ENCODE measurements around the gene ARL8A. TPM values are rescaled to one million over a fixed set of nuclear protein-coding genes. Genes with fewer than 3 reads are reported as not detected.
A peak's percentile ranks its signal among the peaks of the same experiment; 100 is the strongest.

The ARL8A gene
- total and polyA plus RNA-seq, 10 of the 15 experiments (the other 5 are each of a cell fraction or from before 2014, with no cell fraction given), result 0.34 to 49.2 (median 15.4) TPM

DNA sequence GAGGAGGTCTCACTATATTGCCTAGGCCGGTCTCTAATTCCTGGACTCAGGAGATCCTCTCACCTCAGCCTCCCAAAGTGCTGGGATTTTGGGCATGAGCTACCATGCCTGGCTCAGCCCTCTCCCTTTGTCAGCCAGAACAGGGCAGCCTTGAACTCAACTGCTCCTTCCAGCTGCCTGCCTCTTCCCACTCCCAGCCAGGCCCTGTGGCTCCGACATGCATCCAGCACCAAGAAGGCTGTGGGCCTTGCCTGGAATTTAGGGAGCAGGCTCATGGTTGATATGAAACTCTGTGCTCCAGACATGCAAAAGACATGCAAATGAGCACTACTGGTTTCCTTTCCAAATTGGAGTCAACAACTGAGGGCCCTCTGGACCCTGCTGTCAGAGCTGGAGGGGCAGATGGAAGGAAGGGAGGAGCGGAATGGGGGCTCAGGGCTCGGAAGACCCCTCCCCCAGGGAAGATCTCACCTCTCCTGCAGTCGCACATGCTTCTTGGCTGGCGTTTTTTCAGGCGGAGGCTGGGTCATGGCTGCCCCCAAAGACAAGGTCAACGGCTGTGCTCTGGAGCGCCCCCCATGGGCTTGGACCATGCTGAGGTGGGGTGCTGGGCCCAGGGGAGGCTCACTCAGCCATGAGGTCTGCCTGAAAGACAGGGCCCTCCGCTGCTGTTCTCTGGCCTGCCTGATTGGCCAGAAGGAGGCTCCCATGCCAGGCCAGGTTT is 14.4 kb upstream of the ARL8A start (continued):
- TF ChIP-seq FOS (IDR thresholded peaks at IDR 0.05; ENCODE audit: borderline replicate concordance, extremely low read depth, insufficient read length), result no peak
- TF ChIP-seq PML (IDR thresholded peaks at IDR 0.05; ENCODE audit: low read length), result no peak
- TF ChIP-seq PAX5 (IDR thresholded peaks at IDR 0.05; ENCODE audit: borderline replicate concordance, low read depth, low read length), result 0 out of 2 replicates have a peak, but pooled peaks have one; percentile 43
- no peak for TF ChIP-seq IRF4 (IDR thresholded peaks at IDR 0.05; ENCODE audit: low read depth, low read length)
- TF ChIP-seq POLR2AphosphoS5 (IDR thresholded peaks at IDR 0.05; ENCODE audit: low read length), result no peak
- TF ChIP-seq, protein P1, sequence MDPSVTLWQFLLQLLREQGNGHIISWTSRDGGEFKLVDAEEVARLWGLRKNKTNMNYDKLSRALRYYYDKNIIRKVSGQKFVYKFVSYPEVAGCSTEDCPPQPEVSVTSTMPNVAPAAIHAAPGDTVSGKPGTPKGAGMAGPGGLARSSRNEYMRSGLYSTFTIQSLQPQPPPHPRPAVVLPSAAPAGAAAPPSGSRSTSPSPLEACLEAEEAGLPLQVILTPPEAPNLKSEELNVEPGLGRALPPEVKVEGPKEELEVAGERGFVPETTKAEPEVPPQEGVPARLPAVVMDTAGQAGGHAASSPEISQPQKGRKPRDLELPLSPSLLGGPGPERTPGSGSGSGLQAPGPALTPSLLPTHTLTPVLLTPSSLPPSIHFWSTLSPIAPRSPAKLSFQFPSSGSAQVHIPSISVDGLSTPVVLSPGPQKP (IDR thresholded peaks at IDR 0.05; ENCODE audit: low read depth, low read length), result no peak
- no peak for TF ChIP-seq ZBED1 (IDR thresholded peaks at IDR 0.05; ENCODE audit: borderline replicate concordance)
- TF ChIP-seq, protein P2, sequence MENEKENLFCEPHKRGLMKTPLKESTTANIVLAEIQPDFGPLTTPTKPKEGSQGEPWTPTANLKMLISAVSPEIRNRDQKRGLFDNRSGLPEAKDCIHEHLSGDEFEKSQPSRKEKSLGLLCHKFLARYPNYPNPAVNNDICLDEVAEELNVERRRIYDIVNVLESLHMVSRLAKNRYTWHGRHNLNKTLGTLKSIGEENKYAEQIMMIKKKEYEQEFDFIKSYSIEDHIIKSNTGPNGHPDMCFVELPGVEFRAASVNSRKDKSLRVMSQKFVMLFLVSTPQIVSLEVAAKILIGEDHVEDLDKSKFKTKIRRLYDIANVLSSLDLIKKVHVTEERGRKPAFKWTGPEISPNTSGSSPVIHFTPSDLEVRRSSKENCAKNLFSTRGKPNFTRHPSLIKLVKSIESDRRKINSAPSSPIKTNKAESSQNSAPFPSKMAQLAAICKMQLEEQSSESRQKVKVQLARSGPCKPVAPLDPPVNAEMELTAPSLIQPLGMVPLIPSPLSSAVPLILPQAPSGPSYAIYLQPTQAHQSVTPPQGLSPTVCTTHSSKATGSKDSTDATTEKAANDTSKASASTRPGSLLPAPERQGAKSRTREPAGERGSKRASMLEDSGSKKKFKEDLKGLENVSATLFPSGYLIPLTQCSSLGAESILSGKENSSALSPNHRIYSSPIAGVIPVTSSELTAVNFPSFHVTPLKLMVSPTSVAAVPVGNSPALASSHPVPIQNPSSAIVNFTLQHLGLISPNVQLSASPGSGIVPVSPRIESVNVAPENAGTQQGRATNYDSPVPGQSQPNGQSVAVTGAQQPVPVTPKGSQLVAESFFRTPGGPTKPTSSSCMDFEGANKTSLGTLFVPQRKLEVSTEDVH (IDR thresholded peaks at IDR 0.05; ENCODE audit: low read depth, partially characterized antibody), result no peak
- TF ChIP-seq CEBPB (IDR thresholded peaks at IDR 0.05; ENCODE audit: borderline replicate concordance in 1 of 2, low read depth in 2 of 2, low read length in 2 of 2), result no peak
- TF ChIP-seq, protein P3, sequence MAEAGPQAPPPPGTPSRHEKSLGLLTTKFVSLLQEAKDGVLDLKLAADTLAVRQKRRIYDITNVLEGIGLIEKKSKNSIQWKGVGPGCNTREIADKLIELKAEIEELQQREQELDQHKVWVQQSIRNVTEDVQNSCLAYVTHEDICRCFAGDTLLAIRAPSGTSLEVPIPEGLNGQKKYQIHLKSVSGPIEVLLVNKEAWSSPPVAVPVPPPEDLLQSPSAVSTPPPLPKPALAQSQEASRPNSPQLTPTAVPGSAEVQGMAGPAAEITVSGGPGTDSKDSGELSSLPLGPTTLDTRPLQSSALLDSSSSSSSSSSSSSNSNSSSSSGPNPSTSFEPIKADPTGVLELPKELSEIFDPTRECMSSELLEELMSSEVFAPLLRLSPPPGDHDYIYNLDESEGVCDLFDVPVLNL (IDR thresholded peaks at IDR 0.05; ENCODE audit: low read depth, low read length), result no peak
- no peak for TF ChIP-seq NFYB (IDR thresholded peaks at IDR 0.05; ENCODE audit: insufficient read depth, low read depth, low read length)
- TF ChIP-seq, protein P4, sequence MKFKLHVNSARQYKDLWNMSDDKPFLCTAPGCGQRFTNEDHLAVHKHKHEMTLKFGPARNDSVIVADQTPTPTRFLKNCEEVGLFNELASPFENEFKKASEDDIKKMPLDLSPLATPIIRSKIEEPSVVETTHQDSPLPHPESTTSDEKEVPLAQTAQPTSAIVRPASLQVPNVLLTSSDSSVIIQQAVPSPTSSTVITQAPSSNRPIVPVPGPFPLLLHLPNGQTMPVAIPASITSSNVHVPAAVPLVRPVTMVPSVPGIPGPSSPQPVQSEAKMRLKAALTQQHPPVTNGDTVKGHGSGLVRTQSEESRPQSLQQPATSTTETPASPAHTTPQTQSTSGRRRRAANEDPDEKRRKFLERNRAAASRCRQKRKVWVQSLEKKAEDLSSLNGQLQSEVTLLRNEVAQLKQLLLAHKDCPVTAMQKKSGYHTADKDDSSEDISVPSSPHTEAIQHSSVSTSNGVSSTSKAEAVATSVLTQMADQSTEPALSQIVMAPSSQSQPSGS (IDR thresholded peaks at IDR 0.05; ENCODE audit: low read length), result no peak
- peak; percentile 86 for TF ChIP-seq IKZF1 (conservative IDR thresholded peaks at IDR 0.05)
- TF ChIP-seq SMC3 (IDR thresholded peaks at IDR 0.05; ENCODE audit: borderline replicate concordance, low read length), result no peak
- TF ChIP-seq SUPT20H (IDR thresholded peaks at IDR 0.05; ENCODE audit: borderline replicate concordance, control insufficient read depth, low read depth, low read length), result no peak
- no peak for TF ChIP-seq GABPA (IDR thresholded peaks at IDR 0.05; ENCODE audit: low read depth)
- TF ChIP-seq SMAD1 (IDR thresholded peaks at IDR 0.05; ENCODE audit: low read depth, partially characterized antibody), result no peak
- TF ChIP-seq WRNIP1 (IDR thresholded peaks at IDR 0.05; ENCODE audit: borderline replicate concordance, low read depth, low read length), result no peak
- TF ChIP-seq TAF1 (IDR thresholded peaks at IDR 0.05; ENCODE audit: borderline replicate concordance, low read depth, low read length), result 0 out of 2 replicates have a peak, but pooled peaks have one; percentile 20
- no peak for TF ChIP-seq SIX5 (IDR thresholded peaks at IDR 0.05; ENCODE audit: low read depth, low read length, severe bottlenecking)
- TF ChIP-seq, protein P5, sequence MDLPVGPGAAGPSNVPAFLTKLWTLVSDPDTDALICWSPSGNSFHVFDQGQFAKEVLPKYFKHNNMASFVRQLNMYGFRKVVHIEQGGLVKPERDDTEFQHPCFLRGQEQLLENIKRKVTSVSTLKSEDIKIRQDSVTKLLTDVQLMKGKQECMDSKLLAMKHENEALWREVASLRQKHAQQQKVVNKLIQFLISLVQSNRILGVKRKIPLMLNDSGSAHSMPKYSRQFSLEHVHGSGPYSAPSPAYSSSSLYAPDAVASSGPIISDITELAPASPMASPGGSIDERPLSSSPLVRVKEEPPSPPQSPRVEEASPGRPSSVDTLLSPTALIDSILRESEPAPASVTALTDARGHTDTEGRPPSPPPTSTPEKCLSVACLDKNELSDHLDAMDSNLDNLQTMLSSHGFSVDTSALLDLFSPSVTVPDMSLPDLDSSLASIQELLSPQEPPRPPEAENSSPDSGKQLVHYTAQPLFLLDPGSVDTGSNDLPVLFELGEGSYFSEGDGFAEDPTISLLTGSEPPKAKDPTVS (IDR thresholded peaks at IDR 0.05; ENCODE audit: low read depth, low read length), result no peak

Data from GM12878 (cell line).